Activated naive CD4-positive, alpha-beta T cell treated with anti-CD3 and anti-CD28 coated beads for 36 hours (primary cell): ENCODE data around the gene ATXN7L1. TPM values are rescaled to one million over a fixed set of nuclear protein-coding genes. Genes with fewer than 3 reads are reported as not detected.

ENCODE experiments used
- CTCF ChIA-PET: fragments of 350-600 bp; sonication (Branson Sonifier 250); formaldehyde crosslinking; loops from one replicate; lab custom pipeline; 2021; ENCODE audit warnings: antibody characterized with exemption; lab: Charles Lee
- DNase-seq: peaks from one replicate; pipeline ENCODE4 v3.0.0-alpha.2; 2020
- H3K27ac Mint-ChIP-seq: one replicate; pipeline ENCODE4 v1.8.0; 2021; ENCODE audit warnings: mild to moderate bottlenecking, mixed read lengths
- H3K27me3 Mint-ChIP-seq: one replicate; pipeline ENCODE4 v1.8.0; 2021; ENCODE audit warnings: low read depth, mixed read lengths
- H3K36me3 Mint-ChIP-seq: one replicate; pipeline ENCODE4 v1.8.0; 2021; ENCODE audit warnings: low read depth, mixed read lengths
- H3K4me1 Mint-ChIP-seq: one replicate; pipeline ENCODE4 v1.8.0; 2021; ENCODE audit warnings: low read depth, mixed read lengths
- H3K4me3 Mint-ChIP-seq: one replicate; pipeline ENCODE4 v1.8.0; 2021; ENCODE audit warnings: mild to moderate bottlenecking, moderate library complexity, mixed read lengths
- H3K9me3 Mint-ChIP-seq: one replicate; pipeline ENCODE4 v1.8.0; 2021; ENCODE audit warnings: mixed read lengths
- intact Hi-C: fragments of 100-400 bp; cut with micrococcal nuclease; formaldehyde crosslinking; loops from one replicate; pipeline ENCODE4 v1.15.1; 2023
- total RNA-seq, 2 experiments: library from RNA; stranded (reverse); gene quantifications; one replicate each; pipeline ENCODE4 v1.2.3, GENCODE V29; 2021

The ATXN7L1 gene
- total RNA-seq, 2 experiments from 2014 or later: 8.8 to 9.2 TPM

DNA sequence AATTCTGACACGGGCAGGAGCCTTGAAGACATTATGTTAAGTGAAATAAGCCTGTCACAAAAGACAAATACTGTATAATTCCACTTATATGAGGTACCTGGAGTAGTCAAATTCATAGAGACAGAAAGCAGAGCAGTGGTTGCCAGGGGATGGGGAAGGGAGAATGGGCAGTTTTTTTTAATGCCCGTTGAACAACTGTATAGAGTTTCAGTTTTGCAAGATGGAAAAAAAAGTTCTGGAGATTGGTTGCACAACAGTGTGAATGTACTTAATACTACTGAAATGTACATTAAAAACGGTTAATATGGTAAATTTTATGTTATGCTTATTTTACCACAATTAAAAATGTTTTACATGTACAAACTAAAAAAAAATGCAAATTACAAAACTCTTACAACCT is 231.5 kb downstream of the ATXN7L1 start:
- DNase-seq: no peak
- Mint-ChIP-seq H3K4me1 (peaks cover 8% of the 10 kb centered on the region), H3K4me3 (no peak overlapping the region), H3K36me3 (peaks cover 7% of the 10 kb centered on the region), H3K9me3 (no peaks in the 10 kb centered on the region), H3K27me3 (no peaks in the 10 kb centered on the region), H3K27ac (no peak overlapping the region)
- intact Hi-C loops: no loop called here
- CTCF ChIA-PET: interaction anchor here (1.8 kb wide), 1 partner anchor 12 kb away, joined by 8 read pairs; no protein-coding TSS in a partner anchor

DNA sequence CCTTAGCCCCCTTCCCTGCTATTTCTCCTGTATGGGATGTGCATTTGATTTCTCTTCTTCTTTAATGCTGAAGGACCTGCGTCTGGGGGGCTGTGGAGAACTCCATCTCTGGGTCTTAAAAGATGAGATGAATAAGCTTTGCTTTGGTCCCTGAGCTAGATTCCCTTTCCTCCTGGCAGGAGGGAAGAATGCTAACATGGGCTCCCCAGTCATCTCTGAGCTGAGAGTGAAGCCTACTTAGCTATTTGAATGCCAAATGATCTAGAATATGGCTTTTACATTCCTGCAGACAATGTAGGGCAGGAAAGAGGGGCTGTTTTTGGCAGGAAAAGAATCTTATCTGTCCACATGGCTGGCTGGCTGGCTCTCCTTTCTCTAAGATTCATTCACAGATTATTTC is 232.5 kb downstream of the ATXN7L1 start:
- CTCF ChIA-PET: interaction anchor here (0.7 to 1.8 kb wide), 3 partner anchors 9 to 398 kb away, joined by 3 to 8 read pairs (median 5); no protein-coding TSS in a partner anchor
- Mint-ChIP-seq H3K36me3 (peaks cover 8% of the 10 kb centered on the region), H3K27me3 (no peaks in the 10 kb centered on the region), H3K4me1 (peaks cover 4% of the 10 kb centered on the region), H3K27ac (no peak overlapping the region), H3K9me3 (no peaks in the 10 kb centered on the region), H3K4me3 (no peak overlapping the region)
- DNase-seq: no peak
- intact Hi-C loops: no loop called here

DNA sequence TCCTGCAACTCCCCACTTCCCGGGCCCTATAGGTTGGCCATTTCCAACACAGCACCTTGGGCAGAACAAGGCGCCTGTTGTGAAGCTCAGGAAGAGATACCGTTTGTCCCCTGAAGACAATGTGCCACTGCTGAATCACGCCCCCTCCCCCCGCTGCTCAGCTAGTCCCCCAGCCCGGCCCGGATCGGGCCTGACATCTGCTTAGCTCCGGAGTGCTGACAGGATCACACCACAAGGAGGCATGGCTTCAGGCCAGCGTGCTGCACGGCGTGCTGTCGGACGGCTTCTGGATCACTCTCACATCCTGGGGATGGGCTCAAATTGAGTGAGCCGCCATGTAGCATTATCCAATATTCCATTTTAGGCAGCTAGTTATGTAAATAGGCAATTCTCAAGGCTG is 233.0 kb downstream of the ATXN7L1 start:
- Mint-ChIP-seq H3K27ac (no peak overlapping the region), H3K4me1 (no peaks in the 10 kb centered on the region), H3K27me3 (no peaks in the 10 kb centered on the region), H3K4me3 (no peak overlapping the region), H3K36me3 (peaks cover 12% of the 10 kb centered on the region), H3K9me3 (no peaks in the 10 kb centered on the region)
- CTCF ChIA-PET: interaction anchor here (1.0 to 1.8 kb wide), 2 partner anchors 9 to 14 kb away, joined by 5 to 8 read pairs; no protein-coding TSS in a partner anchor
- no peak for DNase-seq
- intact Hi-C loops: no loop called here

DNA sequence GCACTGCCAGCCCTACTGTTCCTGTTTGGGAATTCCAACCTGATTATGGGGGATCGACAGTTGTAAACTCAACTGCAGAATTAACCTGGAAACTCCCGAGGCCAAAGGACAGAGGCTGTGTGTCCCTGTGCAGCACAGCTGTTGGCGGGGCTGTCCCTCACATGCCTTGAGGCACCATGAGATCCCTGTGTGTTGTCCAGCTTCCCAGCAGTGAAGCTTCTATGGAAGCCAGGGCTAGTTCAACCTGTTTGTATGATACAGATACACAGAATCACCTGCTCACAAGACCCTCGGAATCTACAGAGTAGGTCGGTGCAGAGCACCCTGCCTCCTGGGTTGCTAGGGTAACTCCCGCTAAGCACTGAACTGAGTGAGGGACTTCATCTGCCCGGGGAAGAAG is 234.1 kb downstream of the ATXN7L1 start:
- CTCF ChIA-PET: interaction anchor here (0.9 kb wide), 1 partner anchor 14 kb away, joined by 3 read pairs; no protein-coding TSS in a partner anchor
- no peak for DNase-seq
- Mint-ChIP-seq H3K27ac (no peak overlapping the region), H3K27me3 (no peaks in the 10 kb centered on the region), H3K4me3 (no peak overlapping the region), H3K36me3 (peaks cover 21% of the 10 kb centered on the region), H3K4me1 (no peaks in the 10 kb centered on the region), H3K9me3 (no peaks in the 10 kb centered on the region)
- intact Hi-C loops: no loop called here

DNA sequence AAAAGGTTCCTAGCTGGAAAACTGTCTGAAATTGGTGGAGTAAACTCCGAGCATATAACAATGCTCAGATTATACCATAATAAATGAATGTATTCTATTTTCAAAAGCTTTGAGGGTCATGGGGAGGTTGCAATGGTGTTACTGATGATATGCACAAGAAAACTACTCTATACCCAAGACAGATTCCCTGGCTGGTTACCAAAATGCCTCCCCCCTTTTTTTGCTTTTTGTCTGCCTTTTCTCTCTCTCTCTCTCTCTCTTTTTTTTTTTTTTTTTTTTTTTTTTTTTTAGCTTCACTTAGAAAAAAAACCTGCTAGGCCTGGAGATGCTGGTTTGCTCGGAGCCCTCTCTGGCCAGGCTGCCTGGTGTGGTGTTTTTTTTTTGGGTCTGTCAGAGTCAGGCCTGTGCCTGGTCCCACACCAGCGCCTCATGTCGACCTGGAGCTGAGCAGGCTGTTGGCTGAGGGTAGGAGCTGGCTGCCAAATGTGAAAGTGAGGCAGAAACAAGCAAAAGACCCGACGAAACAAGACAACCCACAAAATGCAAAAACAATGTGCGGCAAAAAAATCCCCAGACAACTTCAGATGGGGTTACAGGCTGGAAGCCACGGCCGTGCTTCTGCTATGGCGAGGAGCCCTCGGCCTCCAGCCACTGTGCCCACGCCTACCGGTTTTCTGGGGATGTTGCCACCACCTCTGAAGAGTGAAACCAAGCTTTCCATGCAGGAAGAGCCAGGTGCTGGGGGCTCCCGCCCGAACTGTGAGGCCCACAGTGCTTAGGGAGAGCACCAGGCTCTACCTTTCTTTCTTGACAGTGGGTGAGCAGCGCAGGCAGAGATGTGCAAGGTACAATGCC is 235.2 kb downstream of the ATXN7L1 start:
- H3K36me3 Mint-ChIP-seq: peaks cover 21% of the 10 kb centered on the region
- CTCF ChIA-PET: interaction anchor here (0.9 kb wide), 1 partner anchor 15 kb away, joined by 3 read pairs; no protein-coding TSS in a partner anchor
- H3K4me3 Mint-ChIP-seq: no peak overlapping the region
- DNase-seq: no peak
- no peaks in the 10 kb centered on the region for H3K4me1 Mint-ChIP-seq
- intact Hi-C loops: no loop called here
- H3K27ac Mint-ChIP-seq: no peak overlapping the region
- H3K27me3 Mint-ChIP-seq: no peaks in the 10 kb centered on the region
- H3K9me3 Mint-ChIP-seq: no peaks in the 10 kb centered on the region

DNA sequence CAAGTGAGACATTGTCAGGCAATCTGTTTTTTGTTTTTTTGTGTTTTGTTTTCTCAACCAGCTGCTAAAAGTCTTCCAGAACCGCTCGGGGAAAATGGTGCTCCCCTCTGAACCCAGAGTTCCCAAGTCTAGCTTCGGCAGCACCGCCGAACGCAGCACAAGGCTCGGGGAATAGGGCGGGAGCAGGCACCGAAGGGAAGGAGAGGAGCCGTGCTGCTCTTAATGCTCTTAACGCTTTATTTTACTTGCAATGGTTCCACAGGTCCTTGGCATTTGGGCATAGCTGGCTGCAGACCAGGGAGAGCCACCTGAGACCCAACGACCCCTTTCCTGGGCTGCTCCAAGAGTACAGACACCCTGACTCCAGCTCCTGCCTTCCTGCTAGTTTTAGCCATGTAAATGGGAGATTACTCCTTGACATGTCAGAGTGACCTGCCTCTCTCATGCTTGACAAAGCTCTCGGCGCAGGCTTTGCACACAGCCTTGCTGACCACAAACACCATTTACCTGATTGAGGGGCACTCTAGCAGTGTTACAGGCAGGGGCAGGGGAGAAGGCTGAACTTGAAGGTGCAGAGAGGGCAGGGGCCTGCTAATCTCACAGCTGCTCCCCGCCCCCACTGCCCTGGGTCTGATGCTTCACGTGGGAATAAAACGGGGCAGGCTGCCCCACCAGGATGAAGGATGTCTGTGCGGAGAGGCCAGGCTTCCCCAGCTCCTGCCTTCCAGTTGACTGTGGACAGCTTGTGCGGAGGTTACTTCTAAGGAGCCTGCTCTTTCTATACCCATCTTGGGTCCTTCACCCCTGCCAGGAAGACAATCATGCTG is 236.5 kb downstream of the ATXN7L1 start:
- Mint-ChIP-seq H3K4me3 (no peak overlapping the region), H3K27ac (no peak overlapping the region), H3K36me3 (peaks cover 22% of the 10 kb centered on the region), H3K9me3 (no peaks in the 10 kb centered on the region), H3K27me3 (no peaks in the 10 kb centered on the region), H3K4me1 (no peaks in the 10 kb centered on the region)
- DNase-seq: no peak
- CTCF ChIA-PET: interaction anchor here (0.6 to 0.8 kb wide), 2 partner anchors 403 to 463 kb away, joined by 3 to 4 read pairs; no protein-coding TSS in a partner anchor
- intact Hi-C loops: no loop called here

DNA sequence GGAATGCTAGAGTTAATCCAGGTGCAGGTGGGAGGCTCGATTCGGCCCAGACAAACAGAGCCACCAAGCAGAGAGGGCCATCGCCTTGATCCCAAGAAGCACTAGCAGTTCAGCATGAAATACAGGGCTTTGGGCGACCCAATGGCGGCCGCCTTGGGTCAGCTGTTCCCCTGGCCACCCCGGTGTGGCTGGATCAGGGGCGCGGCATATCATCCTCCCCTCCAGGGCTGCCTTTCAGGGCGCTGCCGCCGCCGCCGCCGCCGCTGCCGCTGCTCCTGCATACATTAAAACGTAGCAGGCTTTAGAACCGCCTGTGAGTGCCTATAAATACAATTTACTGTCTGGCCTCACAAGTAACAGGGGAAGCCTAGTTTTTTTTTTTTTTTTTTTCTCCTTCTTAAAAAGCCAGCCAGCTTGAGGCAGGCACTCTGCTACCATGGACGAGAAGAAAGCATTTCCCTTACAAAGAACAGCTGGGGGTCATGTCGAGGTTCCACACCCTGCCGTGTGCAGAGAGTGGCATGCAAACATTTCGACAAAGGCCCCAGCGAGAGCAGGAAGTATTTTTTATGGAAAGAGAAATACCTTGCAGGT is 237.4 kb downstream of the ATXN7L1 start:
- intact Hi-C loops: no loop called here
- DNase-seq: no peak
- Mint-ChIP-seq H3K27ac (no peak overlapping the region), H3K36me3 (peaks cover 25% of the 10 kb centered on the region), H3K4me3 (no peak overlapping the region), H3K27me3 (no peaks in the 10 kb centered on the region), H3K4me1 (no peaks in the 10 kb centered on the region), H3K9me3 (no peaks in the 10 kb centered on the region)
- CTCF ChIA-PET: interaction anchor here (0.6 kb wide), 1 partner anchor 463 kb away, joined by 4 read pairs; no protein-coding TSS in a partner anchor

DNA sequence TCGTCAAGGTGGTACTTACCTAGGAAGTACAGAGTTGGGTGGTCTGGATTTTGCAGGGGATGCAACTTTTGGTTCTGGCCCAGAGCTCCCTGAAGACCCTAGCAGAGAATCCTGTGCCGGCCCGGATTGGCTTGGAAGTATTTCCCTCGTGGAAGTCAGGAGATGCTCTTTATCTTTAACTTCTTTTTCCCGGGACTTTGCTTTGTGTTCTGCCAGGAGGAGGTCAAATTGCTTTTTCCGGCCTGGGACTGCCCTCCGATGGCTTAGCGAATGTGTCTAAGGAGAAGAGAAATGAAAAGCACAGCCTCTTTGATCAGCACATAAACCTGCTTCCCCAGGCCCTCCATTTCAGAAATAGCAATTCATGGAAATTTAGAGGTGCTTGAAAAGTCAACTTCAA is 238.1 kb downstream of the ATXN7L1 start:
- intact Hi-C loops: no loop called here
- no peak overlapping the region for H3K27ac Mint-ChIP-seq
- H3K4me3 Mint-ChIP-seq: no peak overlapping the region
- DNase-seq: no peak
- peaks cover 23% of the 10 kb centered on the region for H3K36me3 Mint-ChIP-seq
- CTCF ChIA-PET: no interaction called here
- H3K9me3 Mint-ChIP-seq: no peaks in the 10 kb centered on the region
- no peaks in the 10 kb centered on the region for H3K4me1 Mint-ChIP-seq
- H3K27me3 Mint-ChIP-seq: no peaks in the 10 kb centered on the region

DNA sequence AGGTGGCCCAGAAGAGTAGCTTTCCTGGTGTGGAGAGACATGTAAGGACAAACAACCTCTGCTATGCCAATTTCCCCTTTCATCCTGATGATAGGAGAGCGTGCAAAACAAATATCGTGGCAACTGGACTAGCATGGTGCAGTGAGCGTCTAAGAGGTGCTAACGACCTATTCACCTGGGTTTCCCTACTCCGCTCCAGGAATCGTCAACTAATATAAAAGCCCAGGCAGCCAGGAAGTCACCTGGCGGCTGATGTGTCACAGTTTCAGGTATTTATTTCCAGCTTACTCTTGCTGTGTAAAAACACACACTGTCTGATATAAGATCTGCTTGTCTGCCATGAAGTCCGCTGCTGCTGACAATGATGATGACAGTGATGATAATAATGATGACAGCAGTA is 238.6 kb downstream of the ATXN7L1 start:
- H3K27ac Mint-ChIP-seq: no peak overlapping the region
- DNase-seq: no peak
- no peak overlapping the region for H3K4me3 Mint-ChIP-seq
- no peaks in the 10 kb centered on the region for H3K27me3 Mint-ChIP-seq
- H3K9me3 Mint-ChIP-seq: no peaks in the 10 kb centered on the region
- no peaks in the 10 kb centered on the region for H3K4me1 Mint-ChIP-seq
- H3K36me3 Mint-ChIP-seq: peaks cover 20% of the 10 kb centered on the region
- CTCF ChIA-PET: interaction anchor here (1.4 kb wide), 1 partner anchor 19 kb away, joined by 4 read pairs; no protein-coding TSS in a partner anchor
- intact Hi-C loops: no loop called here

DNA sequence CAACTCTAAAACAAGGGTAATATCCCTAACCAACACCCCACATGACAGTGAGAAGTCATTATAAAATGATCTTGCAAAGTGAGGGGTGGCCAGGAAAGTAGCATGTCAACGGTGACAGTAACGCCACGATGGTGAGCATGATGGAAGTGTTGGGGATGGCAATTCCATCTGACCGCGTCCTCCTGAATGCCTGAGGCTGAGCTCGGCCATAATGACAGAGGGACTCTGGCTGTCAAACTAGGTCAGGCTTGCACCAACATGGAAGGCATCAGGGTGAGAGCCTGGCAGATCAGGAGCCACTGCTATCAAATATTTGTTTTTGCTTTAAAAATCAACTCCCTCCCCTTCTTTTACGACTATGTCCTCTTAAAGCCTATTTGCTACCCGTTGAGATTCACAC is 239.4 kb downstream of the ATXN7L1 start:
- H3K27me3 Mint-ChIP-seq: no peaks in the 10 kb centered on the region
- H3K4me3 Mint-ChIP-seq: no peak overlapping the region
- H3K27ac Mint-ChIP-seq: no peak overlapping the region
- intact Hi-C loops: no loop called here
- H3K4me1 Mint-ChIP-seq: no peaks in the 10 kb centered on the region
- no peak for DNase-seq
- H3K9me3 Mint-ChIP-seq: no peaks in the 10 kb centered on the region
- peaks cover 23% of the 10 kb centered on the region for H3K36me3 Mint-ChIP-seq
- CTCF ChIA-PET: interaction anchor here (0.6 to 1.4 kb wide), 2 partner anchors 20 to 105 kb away, joined by 3 to 4 read pairs; no protein-coding TSS in a partner anchor

DNA sequence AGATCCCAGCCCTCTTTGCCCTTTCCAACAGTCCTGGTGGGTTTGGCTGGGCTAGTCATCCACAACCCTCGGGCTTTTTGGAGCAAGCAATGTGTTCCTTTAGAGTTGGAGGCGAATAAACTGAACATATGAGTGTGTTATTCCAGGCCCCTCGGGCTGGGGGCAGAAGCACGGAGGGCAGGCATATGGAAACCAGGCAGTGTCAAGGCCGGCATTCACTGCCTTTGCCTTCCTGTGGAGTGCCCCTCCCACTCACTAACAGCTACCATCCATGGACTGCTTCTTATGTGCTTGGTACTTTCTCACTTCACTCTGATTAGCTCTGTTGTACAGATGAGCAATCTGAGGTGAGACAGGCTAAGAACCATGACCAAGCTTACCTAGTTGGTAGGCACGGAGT is 241.2 kb downstream of the ATXN7L1 start:
- Mint-ChIP-seq H3K4me3 (no peak overlapping the region), H3K4me1 (no peaks in the 10 kb centered on the region), H3K27me3 (no peaks in the 10 kb centered on the region), H3K9me3 (no peaks in the 10 kb centered on the region), H3K36me3 (peaks cover 22% of the 10 kb centered on the region), H3K27ac (no peak overlapping the region)
- CTCF ChIA-PET: interaction anchor here (0.6 to 1.4 kb wide), 3 partner anchors 22 to 952 kb away, joined by 3 to 7 read pairs (median 3); no protein-coding TSS in a partner anchor
- DNase-seq: no peak
- intact Hi-C loops: no loop called here

DNA sequence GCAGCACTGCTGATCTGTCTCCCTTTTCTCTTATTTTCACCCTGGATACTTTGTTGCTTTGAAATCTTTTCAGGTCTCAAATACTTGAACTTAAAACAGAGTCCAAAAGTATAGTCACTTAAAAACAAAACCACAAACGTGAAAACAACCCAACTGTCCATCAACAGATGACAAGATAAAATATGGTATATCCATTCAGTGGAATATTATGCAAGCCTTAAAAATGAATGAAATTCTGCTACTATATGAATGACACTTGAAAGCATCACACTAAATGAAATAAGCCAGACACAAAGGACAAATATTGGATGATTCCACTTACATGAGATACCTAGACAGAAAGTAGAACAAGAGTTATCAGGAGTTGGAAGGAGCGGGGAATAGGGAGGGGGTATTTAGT is 250.4 kb downstream of the ATXN7L1 start:
- H3K27me3 Mint-ChIP-seq: no peaks in the 10 kb centered on the region
- H3K4me1 Mint-ChIP-seq: no peaks in the 10 kb centered on the region
- no peak for DNase-seq
- CTCF ChIA-PET: no interaction called here
- intact Hi-C loops: no loop called here
- no peak overlapping the region for H3K4me3 Mint-ChIP-seq
- peaks cover 19% of the 10 kb centered on the region for H3K36me3 Mint-ChIP-seq
- H3K9me3 Mint-ChIP-seq: peaks cover 8% of the 10 kb centered on the region
- no peak overlapping the region for H3K27ac Mint-ChIP-seq
